Cardiac fibroblast (primary cell): ENCODE measurements around the gene SCAMP4.

Experiments
- DNase-seq, 2 donors: peaks; one replicate each; pipeline versions ENCODE4 v3.0.0 to v3.0.0-alpha.2; 2010; ENCODE audit warnings: low read depth in 2 of 2
- H3K4me3 ChIP-seq, 2 donors: replicated peaks in 1 of 2; 1 replicate in 1 of 2; 2 replicates in 1 of 2; pipeline ENCODE4 v1.5.1; 2011; ENCODE audit warnings: low read depth in 2 of 2, low read length in 2 of 2, mild to moderate bottlenecking in 2 of 2, moderate library complexity in 1 of 2
- CTCF ChIP-seq: IDR thresholded peaks from one replicate; pipeline ENCODE4 v1.5.1; 2011; ENCODE audit warnings: low read depth, mild to moderate bottlenecking, low read length, inconsistent platforms

SCAMP4 gene

GRCh38 chr19:1944088-1944915 is 39.1 kb downstream of the SCAMP4 start:
- no peak overlapping the region for H3K4me3 ChIP-seq
- no peak for DNase-seq
- no peak for TF ChIP-seq CTCF

GRCh38 chr19:1944916-1945561 is 39.8 kb downstream of the SCAMP4 start:
- H3K4me3 ChIP-seq: no peak overlapping the region
- DNase-seq: no peak
- no peak for TF ChIP-seq CTCF

GRCh38 chr19:1945899-1946298 is 40.7 kb downstream of the SCAMP4 start:
- peak; percentile 65 for TF ChIP-seq CTCF
- DNase-seq: peak; percentile 22
- no peak overlapping the region for H3K4me3 ChIP-seq

- DNase-seq: no peak
- TF ChIP-seq CTCF: no peak
- H3K4me3 ChIP-seq: no peak overlapping the region
Measured at GRCh38 chr19:1947651-1948209, 42.5 kb downstream of the SCAMP4 start.

- TF ChIP-seq CTCF: no peak
- no peak for DNase-seq
- no peak overlapping the region for H3K4me3 ChIP-seq
Measured at GRCh38 chr19:1949304-1950101, 44.3 kb downstream of the SCAMP4 start.

GRCh38 chr19:1950640-1951039 is 45.4 kb downstream of the SCAMP4 start:
- DNase-seq: no peak
- H3K4me3 ChIP-seq: no peak overlapping the region
- TF ChIP-seq CTCF: no peak
